ENCODE measurements around the gene VPS45. TPM values are rescaled to one million over a fixed set of nuclear protein-coding genes. Genes with fewer than 3 reads are reported as not detected.

Gene VPS45
- total and polyA plus RNA-seq, 2 experiments from 2014 or later = 41.7 to 42.0 TPM

DNA sequence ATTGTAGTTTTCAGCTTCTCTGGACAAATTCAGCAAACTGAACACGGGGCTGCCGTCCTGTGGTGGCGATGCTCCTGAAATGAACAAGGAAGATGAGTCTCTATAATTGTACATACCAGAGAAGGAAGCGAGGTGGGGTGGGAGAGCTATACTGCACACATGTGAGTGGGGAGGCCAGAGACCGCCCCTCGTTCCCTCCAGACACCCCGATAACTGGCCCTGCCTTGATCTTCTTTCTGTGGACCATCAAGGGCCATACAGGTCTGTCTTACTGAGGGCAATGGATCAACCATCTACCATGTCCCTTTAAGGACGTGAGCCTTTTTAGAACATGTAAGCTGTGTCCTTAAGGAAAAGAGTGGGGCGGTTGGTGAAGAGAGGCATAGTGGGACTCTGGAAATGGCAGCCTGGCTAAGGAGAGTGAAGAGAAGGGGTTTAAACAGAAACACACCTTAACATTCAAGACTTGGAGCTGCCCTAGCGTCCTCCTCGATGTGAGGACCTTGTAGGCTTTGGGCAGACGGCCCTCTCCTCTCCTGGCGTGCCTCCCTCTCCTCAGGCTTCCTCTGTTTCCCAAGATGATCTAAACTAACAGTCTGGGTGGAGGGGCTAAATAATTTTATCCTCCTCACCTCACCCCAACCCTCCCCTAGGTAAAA is 88.0 kb downstream of the VPS45 start:
- Histone ChIP-seq H3F3A (ENCODE audit: insufficient read depth) (peaks cover 38% of the 10 kb centered on the region), H3K27me3 (replicated peaks; ENCODE audit: insufficient read depth) (no peaks in the 10 kb centered on the region), H3K9ac (no peak overlapping the region), H3K36me3 (ENCODE audit: low read depth) (peaks cover 40% of the 10 kb centered on the region; the same call in 1 of the 2 replicates), H3K9me2 (ENCODE audit: insufficient read depth) (no peaks in the 10 kb centered on the region), H3K9me3 (ENCODE audit: low read depth) (no peaks in the 10 kb centered on the region), H3K4me2 (ENCODE audit: unreplicated experiment) (no peak overlapping the region), H4K20me1 (ENCODE audit: insufficient read depth) (no peaks in the 10 kb centered on the region), H3K4me1 (ENCODE audit: insufficient read depth) (peaks cover 40% of the 10 kb centered on the region), H3K4me3 (no peak overlapping the region), H3K79me2 (ENCODE audit: insufficient read depth) (peaks cover 56% of the 10 kb centered on the region), H3K27ac (no peak overlapping the region), H2AFZ (no peak overlapping the region)
- no peak for DNase-seq
- WGBS, 2 experiments (ENCODE audit: low coverage in 1 of 2, low lambda C conversion rate in 2 of 2, missing lambda C conversion rate in 2 of 2) = 91 to 97% methylated on average over 13 of the region's 13 CpGs
- no peak for TF ChIP-seq EZH2 (IDR thresholded peaks at IDR 0.05; ENCODE audit: insufficient read depth, poor library complexity, severe bottlenecking)
- in situ Hi-C loops (cut with MboI) = no loop called here

DNA sequence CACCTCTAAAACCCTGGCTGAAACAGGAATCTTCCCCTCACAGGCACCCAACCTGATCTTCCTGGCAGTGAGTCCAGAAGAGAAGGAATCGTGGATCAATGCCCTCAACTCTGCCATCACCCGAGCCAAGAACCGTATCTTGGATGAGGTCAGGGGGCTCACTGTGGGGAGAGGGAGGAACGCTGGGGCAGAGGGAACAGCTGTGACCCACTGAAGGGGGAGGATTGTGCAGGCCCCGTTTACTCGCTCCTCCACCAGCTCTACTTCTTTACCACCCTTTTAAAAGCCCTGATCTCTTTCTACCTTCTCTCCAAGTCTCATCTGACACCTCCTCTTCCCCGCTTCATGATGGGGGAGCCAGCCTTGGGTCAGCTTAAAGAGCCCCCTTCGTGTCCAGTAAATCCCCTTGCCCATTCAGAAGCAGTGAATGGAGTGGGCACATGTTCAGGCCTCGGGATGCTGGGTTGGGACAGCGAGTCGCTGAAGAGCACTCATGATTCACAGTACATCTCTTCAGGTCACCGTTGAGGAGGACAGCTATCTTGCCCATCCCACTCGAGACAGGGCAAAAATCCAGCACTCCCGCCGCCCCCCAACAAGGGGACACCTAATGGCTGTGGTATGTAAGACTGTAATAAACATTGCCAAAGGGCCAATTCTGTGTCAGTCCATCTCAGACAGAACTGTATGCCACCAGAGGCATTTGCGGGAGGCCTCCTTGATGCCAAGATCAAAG is 89.5 kb downstream of the VPS45 start:
- H3K79me2 ChIP-seq (ENCODE audit: insufficient read depth) = peaks cover 42% of the 10 kb centered on the region
- H3K9ac ChIP-seq = no peak overlapping the region
- H3K27ac ChIP-seq = no peak overlapping the region
- H2AFZ ChIP-seq = no peak overlapping the region
- no peak for TF ChIP-seq EZH2 (IDR thresholded peaks at IDR 0.05; ENCODE audit: insufficient read depth, poor library complexity, severe bottlenecking)
- TF ChIP-seq EZH2phosphoT487 (IDR thresholded peaks at IDR 0.05; ENCODE audit: insufficient read depth, low read depth) = no peak
- peak; percentile 36 for DNase-seq
- no peaks in the 10 kb centered on the region for H3K9me2 ChIP-seq (ENCODE audit: insufficient read depth)
- peaks cover 50% of the 10 kb centered on the region for H3F3A ChIP-seq (ENCODE audit: insufficient read depth)
- no peak overlapping the region for H3K4me2 ChIP-seq (ENCODE audit: unreplicated experiment)
- H3K9me3 ChIP-seq (ENCODE audit: low read depth) = no peaks in the 10 kb centered on the region
- H3K27me3 ChIP-seq (replicated peaks; ENCODE audit: insufficient read depth) = no peaks in the 10 kb centered on the region
- in situ Hi-C loops (cut with MboI) = no loop called here
- H3K4me3 ChIP-seq = no peak overlapping the region
- H4K20me1 ChIP-seq (ENCODE audit: insufficient read depth) = no peaks in the 10 kb centered on the region
- H3K36me3 ChIP-seq (ENCODE audit: low read depth) = peaks cover 40% of the 10 kb centered on the region; the same call in 1 of the 2 replicates
- peaks cover 36% of the 10 kb centered on the region for H3K4me1 ChIP-seq (ENCODE audit: insufficient read depth)
- 73 to 83% methylated on average over 16 of the region's 16 CpGs for WGBS, 2 experiments (ENCODE audit: low coverage in 1 of 2, low lambda C conversion rate in 2 of 2, missing lambda C conversion rate in 2 of 2)

DNA sequence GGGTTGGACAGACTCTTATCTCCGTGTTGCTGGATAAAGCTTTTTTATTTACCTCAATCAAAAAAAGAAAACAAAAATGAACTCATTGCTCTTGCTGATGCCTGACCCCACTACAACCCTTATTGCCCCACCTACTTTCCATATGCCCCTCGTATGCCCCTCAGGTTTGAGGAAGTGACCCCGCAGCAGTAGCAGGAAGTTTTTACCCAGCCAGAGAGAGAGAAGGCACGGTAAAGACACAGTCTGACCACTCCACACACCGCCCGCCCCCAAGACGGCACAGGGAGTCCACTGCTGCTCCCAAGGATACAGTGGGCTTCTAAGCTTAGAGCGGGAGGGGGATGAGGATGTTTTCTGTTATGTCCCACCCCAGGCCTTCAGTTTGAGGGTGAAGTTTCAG is 92.0 kb downstream of the VPS45 start:
- no peak overlapping the region for H2AFZ ChIP-seq
- H3K4me2 ChIP-seq (ENCODE audit: unreplicated experiment) = no peak overlapping the region
- in situ Hi-C loops (cut with MboI) = no loop called here
- H3K4me3 ChIP-seq = no peak overlapping the region
- H3K9ac ChIP-seq = no peak overlapping the region
- no peaks in the 10 kb centered on the region for H3K9me2 ChIP-seq (ENCODE audit: insufficient read depth)
- peaks cover 52% of the 10 kb centered on the region for H3F3A ChIP-seq (ENCODE audit: insufficient read depth)
- H4K20me1 ChIP-seq (ENCODE audit: insufficient read depth) = no peaks in the 10 kb centered on the region
- no peaks in the 10 kb centered on the region for H3K27me3 ChIP-seq (replicated peaks; ENCODE audit: insufficient read depth)
- WGBS, 2 experiments (ENCODE audit: low coverage in 1 of 2, low lambda C conversion rate in 2 of 2, missing lambda C conversion rate in 2 of 2) = 92 to 93% methylated on average over 8 of the region's 8 CpGs
- peaks cover 35% of the 10 kb centered on the region for H3K4me1 ChIP-seq (ENCODE audit: insufficient read depth)
- peaks cover 25% of the 10 kb centered on the region; the same call in 1 of the 2 replicates for H3K36me3 ChIP-seq (ENCODE audit: low read depth)
- H3K79me2 ChIP-seq (ENCODE audit: insufficient read depth) = peaks cover 17% of the 10 kb centered on the region
- TF ChIP-seq EZH2phosphoT487 (IDR thresholded peaks at IDR 0.05; ENCODE audit: insufficient read depth, low read depth) = no peak
- TF ChIP-seq EZH2 (IDR thresholded peaks at IDR 0.05; ENCODE audit: insufficient read depth, poor library complexity, severe bottlenecking) = no peak
- no peaks in the 10 kb centered on the region for H3K9me3 ChIP-seq (ENCODE audit: low read depth)
- DNase-seq = no peak
- no peak overlapping the region for H3K27ac ChIP-seq

DNA sequence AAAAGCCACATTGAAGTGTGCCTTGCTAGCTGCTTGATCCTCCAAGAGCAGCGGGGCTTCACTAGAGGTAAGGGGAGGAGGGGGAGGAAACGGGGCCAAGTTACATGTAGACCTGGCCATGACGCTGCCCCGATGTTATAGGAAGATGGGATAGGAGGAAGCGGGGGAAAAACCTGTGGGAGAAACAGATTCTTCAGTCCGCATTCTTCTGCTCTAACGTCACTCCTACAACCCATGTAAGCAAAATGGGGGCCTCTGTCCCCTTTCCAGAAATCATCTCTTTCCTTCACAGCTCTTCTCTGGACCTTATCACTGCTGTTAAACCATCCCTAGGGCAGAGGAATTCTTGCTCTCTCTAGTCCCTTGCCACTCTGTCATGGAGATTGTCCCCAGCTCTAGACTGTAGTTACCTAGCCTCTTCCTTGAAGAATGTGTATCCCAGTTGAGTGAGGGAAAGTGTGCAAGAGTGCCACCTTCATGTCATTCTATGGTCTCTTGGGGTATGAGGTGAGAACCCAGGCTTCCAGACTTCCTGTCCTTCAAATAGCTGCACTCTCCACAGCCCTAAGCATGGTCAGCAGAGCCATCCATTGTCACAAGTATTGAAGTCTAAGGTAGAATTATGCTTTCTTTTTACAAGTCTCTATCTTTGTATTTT is 93.5 kb downstream of the VPS45 start:
- Histone ChIP-seq H3K9ac (no peak overlapping the region), H3K9me2 (ENCODE audit: insufficient read depth) (no peaks in the 10 kb centered on the region), H2AFZ (no peak overlapping the region), H3K79me2 (ENCODE audit: insufficient read depth) (0 out of 2 replicates have a peak, but pooled peaks cover 3% of the 10 kb centered on the region), H3K27me3 (replicated peaks; ENCODE audit: insufficient read depth) (no peaks in the 10 kb centered on the region), H3K4me2 (ENCODE audit: unreplicated experiment) (no peak overlapping the region), H3K9me3 (ENCODE audit: low read depth) (no peaks in the 10 kb centered on the region), H3K36me3 (ENCODE audit: low read depth) (peaks cover 21% of the 10 kb centered on the region; the same call in 1 of the 2 replicates), H3K27ac (peak overlapping the region; percentile 88), H4K20me1 (ENCODE audit: insufficient read depth) (no peaks in the 10 kb centered on the region), H3K4me3 (no peak overlapping the region), H3K4me1 (ENCODE audit: insufficient read depth) (peaks cover 35% of the 10 kb centered on the region), H3F3A (ENCODE audit: insufficient read depth) (peaks cover 49% of the 10 kb centered on the region)
- in situ Hi-C loops (cut with MboI) = no loop called here
- 68 to 72% methylated on average over 7 of the region's 7 CpGs for WGBS, 2 experiments (ENCODE audit: low coverage in 1 of 2, low lambda C conversion rate in 2 of 2, missing lambda C conversion rate in 2 of 2)
- DNase-seq = no peak
- TF ChIP-seq EZH2phosphoT487 (IDR thresholded peaks at IDR 0.05; ENCODE audit: insufficient read depth, low read depth) (no peak), EZH2 (IDR thresholded peaks at IDR 0.05; ENCODE audit: insufficient read depth, poor library complexity, severe bottlenecking) (no peak)
